Type B pancreatic cell (in vitro differentiated cells): ENCODE results near the gene SYVN1. TPM values are rescaled to one million over a fixed set of nuclear protein-coding genes. Genes with fewer than 3 reads are reported as not detected.

Experiments
- DNase-seq: peaks from one replicate; pipeline ENCODE4 v3.0.0; 2021; ENCODE audit warnings: mixed read lengths; ENCODE audit not compliant: unreplicated experiment; ENCODE audit errors: extremely low spot score
- H3K27ac Mint-ChIP-seq: 2 replicates; pipeline ENCODE4 v1.8.0; 2021; ENCODE audit warnings: mild to moderate bottlenecking, mixed read lengths
- H3K27me3 Mint-ChIP-seq: 2 replicates; pipeline ENCODE4 v1.8.0; 2021; ENCODE audit warnings: mixed read lengths
- H3K36me3 Mint-ChIP-seq: 2 replicates; pipeline ENCODE4 v1.8.0; 2021; ENCODE audit warnings: mixed read lengths
- H3K4me1 Mint-ChIP-seq: one replicate; pipeline ENCODE4 v1.8.0; 2021; ENCODE audit warnings: mixed read lengths; ENCODE audit not compliant: unreplicated experiment
- H3K4me3 Mint-ChIP-seq: 2 replicates; pipeline ENCODE4 v1.8.0; 2021; ENCODE audit warnings: mild to moderate bottlenecking, mixed read lengths
- H3K9me3 Mint-ChIP-seq: 2 replicates; pipeline ENCODE4 v1.8.0; 2021; ENCODE audit warnings: mixed read lengths
- total RNA-seq: library from RNA; stranded (reverse); gene quantifications from 2 replicates; pipeline ENCODE4 v1.2.1, GENCODE V29; 2021; ENCODE audit warnings: low replicate concordance
- TF ChIP-seq, protein P1 (sequence below): fragments of 200-600 bp; sonication (generic); conservative IDR thresholded peaks from 2 replicates; pipeline ENCODE4 v1.5.0; 2021; ENCODE audit warnings: antibody characterized with exemption, mild to moderate bottlenecking

SYVN1 gene
- total RNA-seq, 1 donor from 2014 or later: 50.6 TPM

DNA sequence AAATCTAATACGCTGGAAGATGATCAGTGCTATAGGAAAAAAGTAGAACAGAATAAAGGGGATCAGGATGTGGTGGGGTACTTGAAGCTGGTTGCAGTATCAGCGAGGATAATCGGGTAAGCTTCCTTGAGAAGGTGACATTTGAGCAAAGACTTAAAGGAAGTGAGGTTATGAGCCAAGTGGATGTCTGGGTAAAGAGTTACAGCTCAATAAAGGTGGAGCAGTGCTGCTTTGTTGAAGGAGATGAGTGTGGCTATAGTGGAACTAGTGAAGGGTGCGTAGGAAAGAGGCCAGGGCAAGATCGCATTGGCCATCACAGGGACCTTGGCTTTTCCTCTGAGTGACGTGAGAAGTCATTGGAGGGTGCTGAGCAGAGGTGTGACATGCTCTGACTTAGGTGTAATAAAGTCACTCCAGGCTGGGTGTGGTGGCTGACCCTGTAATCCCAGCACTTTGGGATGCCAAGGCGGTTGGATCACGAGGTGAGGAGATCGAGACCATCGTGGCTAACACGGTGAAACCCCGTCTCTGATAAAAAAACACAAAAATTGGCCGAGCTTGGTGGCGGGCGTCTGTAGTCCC, 2.3 kb upstream of the SYVN1 start:
- peaks cover 22% of the 10 kb centered on the region for H3K4me1 Mint-ChIP-seq
- H3K27ac Mint-ChIP-seq: peak overlapping the region; percentile 85
- H3K27me3 Mint-ChIP-seq: peaks cover 16% of the 10 kb centered on the region
- H3K4me3 Mint-ChIP-seq: peak overlapping the region; percentile 80
- H3K9me3 Mint-ChIP-seq: no peaks in the 10 kb centered on the region
- no peaks in the 10 kb centered on the region for H3K36me3 Mint-ChIP-seq
- TF ChIP-seq, protein P1, sequence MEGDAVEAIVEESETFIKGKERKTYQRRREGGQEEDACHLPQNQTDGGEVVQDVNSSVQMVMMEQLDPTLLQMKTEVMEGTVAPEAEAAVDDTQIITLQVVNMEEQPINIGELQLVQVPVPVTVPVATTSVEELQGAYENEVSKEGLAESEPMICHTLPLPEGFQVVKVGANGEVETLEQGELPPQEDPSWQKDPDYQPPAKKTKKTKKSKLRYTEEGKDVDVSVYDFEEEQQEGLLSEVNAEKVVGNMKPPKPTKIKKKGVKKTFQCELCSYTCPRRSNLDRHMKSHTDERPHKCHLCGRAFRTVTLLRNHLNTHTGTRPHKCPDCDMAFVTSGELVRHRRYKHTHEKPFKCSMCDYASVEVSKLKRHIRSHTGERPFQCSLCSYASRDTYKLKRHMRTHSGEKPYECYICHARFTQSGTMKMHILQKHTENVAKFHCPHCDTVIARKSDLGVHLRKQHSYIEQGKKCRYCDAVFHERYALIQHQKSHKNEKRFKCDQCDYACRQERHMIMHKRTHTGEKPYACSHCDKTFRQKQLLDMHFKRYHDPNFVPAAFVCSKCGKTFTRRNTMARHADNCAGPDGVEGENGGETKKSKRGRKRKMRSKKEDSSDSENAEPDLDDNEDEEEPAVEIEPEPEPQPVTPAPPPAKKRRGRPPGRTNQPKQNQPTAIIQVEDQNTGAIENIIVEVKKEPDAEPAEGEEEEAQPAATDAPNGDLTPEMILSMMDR: no peak
- no peak for DNase-seq

DNA sequence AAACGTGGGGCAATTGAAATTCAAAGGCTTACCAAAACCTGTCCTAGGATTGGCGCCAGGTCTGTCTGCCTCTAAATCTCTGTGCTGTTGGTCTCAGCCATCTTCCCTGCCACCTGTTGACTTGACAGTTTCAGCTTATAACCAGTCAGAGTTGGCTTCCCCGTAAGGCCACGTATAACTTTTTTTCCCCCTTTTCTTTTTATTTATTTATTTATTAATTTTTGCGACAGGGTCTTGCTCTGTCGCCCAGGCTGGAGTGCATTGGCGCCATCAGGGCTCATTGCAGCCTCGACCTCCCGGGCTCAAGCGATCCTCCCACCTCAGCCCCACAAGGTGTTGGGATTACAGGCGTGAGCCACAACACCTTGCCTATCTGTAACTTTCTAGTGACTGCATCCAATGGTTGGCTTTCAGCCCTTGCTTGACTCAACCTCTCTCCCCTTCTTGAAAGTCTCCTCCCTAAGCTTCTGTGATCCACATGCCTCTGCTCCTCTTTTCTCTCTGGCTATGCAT, 1.4 kb upstream of the SYVN1 start:
- H3K27me3 Mint-ChIP-seq: peaks cover 7% of the 10 kb centered on the region
- DNase-seq: no peak
- H3K9me3 Mint-ChIP-seq: no peaks in the 10 kb centered on the region
- H3K36me3 Mint-ChIP-seq: no peaks in the 10 kb centered on the region
- TF ChIP-seq, protein P1: no peak
- H3K4me1 Mint-ChIP-seq: peaks cover 22% of the 10 kb centered on the region
- peak overlapping the region; percentile 100 for H3K27ac Mint-ChIP-seq
- H3K4me3 Mint-ChIP-seq: peak overlapping the region; percentile 97

DNA sequence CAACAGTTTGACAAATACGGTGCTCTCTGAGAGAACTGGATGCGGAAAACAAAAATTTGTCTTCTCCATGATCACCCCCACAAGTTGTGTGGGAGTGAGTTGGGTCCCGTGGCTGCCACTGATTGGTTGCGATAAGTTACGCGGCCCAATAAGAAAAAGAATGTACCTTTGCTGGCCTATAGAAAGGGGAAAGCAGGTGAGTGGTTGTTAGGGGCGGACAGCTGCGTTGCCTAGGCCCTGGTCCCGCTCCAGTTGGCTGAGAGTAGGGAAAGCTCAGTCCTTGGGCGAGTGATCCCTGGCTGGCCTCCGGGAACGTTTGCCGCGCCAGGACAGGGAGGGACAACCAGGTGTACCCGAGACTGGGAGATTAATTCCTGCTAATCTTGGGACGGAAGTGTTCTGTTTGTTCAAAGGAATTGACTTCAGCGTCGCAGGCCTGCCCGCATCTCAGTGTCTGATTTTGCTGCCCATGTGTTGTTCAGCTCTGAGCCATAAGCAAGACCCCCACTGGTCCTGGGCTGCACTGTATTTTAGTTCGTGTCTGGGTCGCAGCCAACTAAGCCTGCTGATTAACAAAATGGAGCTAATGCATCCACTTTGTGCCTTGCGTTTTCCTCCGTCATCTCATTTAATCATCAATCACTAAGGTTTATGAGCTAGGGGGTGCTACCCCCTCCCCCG, 773 bp upstream of the SYVN1 start:
- Mint-ChIP-seq H3K9me3 (no peaks in the 10 kb centered on the region), H3K36me3 (no peaks in the 10 kb centered on the region), H3K27me3 (peaks cover 3% of the 10 kb centered on the region), H3K4me1 (peaks cover 22% of the 10 kb centered on the region), H3K27ac (peak overlapping the region; percentile 100), H3K4me3 (peak overlapping the region; percentile 97)
- DNase-seq: peak; percentile 83
- TF ChIP-seq, protein P1: no peak

DNA sequence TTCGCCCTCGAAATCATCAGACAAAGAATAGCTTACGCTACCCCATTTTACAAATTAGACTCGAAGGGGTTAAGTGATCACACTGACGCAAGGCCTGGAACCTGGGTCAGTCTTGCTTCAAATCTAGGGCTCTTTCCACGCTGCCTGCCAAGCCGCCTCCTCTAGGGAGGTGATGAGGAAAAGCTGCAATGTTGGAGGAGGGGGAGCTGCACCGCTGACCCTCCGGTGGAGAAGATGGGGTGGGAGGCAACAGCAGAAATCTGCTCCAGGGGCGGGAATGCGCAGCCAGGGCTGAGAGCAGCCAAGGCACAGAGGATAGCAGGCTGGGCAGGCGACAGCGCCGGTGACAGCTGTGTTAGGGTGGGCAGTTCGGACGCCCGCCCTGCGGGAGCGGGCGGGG, 595 bp downstream of the SYVN1 start:
- Mint-ChIP-seq H3K9me3 (no peaks in the 10 kb centered on the region), H3K4me3 (peak overlapping the region; percentile 97), H3K4me1 (peaks cover 22% of the 10 kb centered on the region), H3K36me3 (no peaks in the 10 kb centered on the region), H3K27me3 (no peaks in the 10 kb centered on the region), H3K27ac (peak overlapping the region; percentile 100)
- DNase-seq: no peak
- TF ChIP-seq, protein P1: no peak

DNA sequence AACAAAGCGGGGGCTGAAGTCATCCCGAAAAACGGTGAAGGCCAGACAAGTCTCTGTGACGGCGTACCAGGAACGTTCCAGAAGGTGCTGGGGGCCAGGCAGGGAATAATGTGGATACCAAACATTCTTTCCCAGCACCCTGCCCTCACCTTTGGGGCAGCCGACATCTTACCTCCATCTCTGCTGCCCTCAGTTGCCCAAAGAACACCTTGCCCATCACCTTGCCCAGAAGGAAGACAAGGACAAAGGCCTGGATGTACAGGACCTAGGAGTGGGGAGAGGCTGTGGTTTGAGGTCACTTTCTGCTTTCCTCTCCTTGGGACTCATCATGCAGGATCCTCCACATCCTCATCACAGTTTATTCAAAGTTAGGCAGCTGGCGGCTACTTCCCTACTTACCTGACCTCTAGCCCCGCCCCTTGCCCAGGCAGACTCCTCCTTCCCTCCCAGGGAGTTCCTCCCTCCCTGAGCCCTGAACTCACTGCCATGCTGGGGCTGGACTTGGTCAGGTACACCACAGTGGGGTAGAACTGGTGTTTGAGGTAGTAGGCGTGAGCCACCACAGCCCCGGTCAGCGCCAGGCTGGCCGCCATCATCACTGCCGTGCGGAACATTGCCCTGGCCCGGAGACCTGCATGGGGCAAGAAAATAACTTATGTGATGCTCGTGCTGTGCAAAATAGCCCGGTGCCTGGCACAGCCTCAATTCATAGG, 1.2 kb downstream of the SYVN1 start:
- Mint-ChIP-seq H3K4me3 (peak overlapping the region; percentile 97), H3K27ac (peak overlapping the region; percentile 100), H3K36me3 (no peaks in the 10 kb centered on the region), H3K4me1 (peaks cover 22% of the 10 kb centered on the region), H3K9me3 (no peaks in the 10 kb centered on the region), H3K27me3 (no peaks in the 10 kb centered on the region)
- TF ChIP-seq, protein P1: no peak
- no peak for DNase-seq
